ENCODE results near the gene MAS1L.

DNA sequence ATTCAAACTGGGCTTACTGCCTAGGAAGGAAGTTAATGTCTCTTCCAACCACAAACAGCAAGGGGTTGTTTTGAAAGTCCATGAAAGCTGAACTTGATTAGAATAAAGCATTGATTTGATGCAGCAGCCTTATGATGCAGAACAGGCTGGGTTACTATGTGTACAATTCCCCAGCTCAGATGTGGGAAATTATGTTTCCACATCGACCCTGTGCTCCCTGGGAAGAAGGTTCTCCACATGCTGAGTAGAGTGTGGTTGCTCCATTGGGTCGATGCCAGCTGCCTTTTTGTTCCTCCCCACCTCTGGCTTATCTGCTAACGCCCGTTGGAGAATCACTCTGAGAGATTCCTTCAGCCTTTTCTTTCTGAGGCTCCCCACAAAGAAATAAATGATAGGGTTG, 1.2 kb downstream of the MAS1L start:
- TF ChIP-seq, protein P1, sequence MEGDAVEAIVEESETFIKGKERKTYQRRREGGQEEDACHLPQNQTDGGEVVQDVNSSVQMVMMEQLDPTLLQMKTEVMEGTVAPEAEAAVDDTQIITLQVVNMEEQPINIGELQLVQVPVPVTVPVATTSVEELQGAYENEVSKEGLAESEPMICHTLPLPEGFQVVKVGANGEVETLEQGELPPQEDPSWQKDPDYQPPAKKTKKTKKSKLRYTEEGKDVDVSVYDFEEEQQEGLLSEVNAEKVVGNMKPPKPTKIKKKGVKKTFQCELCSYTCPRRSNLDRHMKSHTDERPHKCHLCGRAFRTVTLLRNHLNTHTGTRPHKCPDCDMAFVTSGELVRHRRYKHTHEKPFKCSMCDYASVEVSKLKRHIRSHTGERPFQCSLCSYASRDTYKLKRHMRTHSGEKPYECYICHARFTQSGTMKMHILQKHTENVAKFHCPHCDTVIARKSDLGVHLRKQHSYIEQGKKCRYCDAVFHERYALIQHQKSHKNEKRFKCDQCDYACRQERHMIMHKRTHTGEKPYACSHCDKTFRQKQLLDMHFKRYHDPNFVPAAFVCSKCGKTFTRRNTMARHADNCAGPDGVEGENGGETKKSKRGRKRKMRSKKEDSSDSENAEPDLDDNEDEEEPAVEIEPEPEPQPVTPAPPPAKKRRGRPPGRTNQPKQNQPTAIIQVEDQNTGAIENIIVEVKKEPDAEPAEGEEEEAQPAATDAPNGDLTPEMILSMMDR (IDR thresholded peaks at IDR 0.05; ENCODE audit: low read depth, low read length, missing input control) = no peak
- TF ChIP-seq, protein P2, sequence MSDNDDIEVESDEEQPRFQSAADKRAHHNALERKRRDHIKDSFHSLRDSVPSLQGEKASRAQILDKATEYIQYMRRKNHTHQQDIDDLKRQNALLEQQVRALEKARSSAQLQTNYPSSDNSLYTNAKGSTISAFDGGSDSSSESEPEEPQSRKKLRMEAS (IDR thresholded peaks at IDR 0.05) = no peak
- TF ChIP-seq RAD21 (IDR thresholded peaks at IDR 0.05) (no peak), TAF1 (conservative IDR thresholded peaks at IDR 0.05) (no peak), JUND (IDR thresholded peaks at IDR 0.05) (no peak), YY1 (IDR thresholded peaks at IDR 0.05) (no peak), GABPA (IDR thresholded peaks at IDR 0.05 in 1 of 2, conservative IDR thresholded peaks at IDR 0.05 in 1 of 2) (no peak), HNF4G (IDR thresholded peaks at IDR 0.05) (no peak), SP1 (IDR thresholded peaks at IDR 0.05) (no peak), FOXA1 (IDR thresholded peaks at IDR 0.05) (no peak)

All from liver (tissue), 3 donors.